Bronchial epithelial cell (primary cell): ENCODE data around the gene XKRX. TPM values are rescaled to one million over a fixed set of nuclear protein-coding genes. Genes with fewer than 3 reads are reported as not detected.
A peak's percentile ranks its signal among the peaks of the same experiment; 100 is the strongest.

Experiments used
- DNase-seq: peaks from one replicate; pipeline ENCODE4 v3.0.0-alpha.2; 2010; ENCODE audit warnings: low read depth
- FAIRE-seq: peaks from 2 replicates; lab custom pipeline; 2011; peaks lifted over from hg19 to GRCh38; lab: Jason Lieb, UNC
- H3K27me3 ChIP-seq: 2 replicates; pipeline ENCODE4 v1.5.1; 2011; ENCODE audit warnings: low read length; ENCODE audit not compliant: control insufficient read depth, insufficient read depth
- H3K36me3 ChIP-seq: 2 replicates; pipeline ENCODE4 v1.5.1; 2011; ENCODE audit warnings: low read length; ENCODE audit not compliant: control insufficient read depth, insufficient read depth
- H3K4me3 ChIP-seq: 2 replicates; pipeline ENCODE4 v1.5.1; 2011; ENCODE audit warnings: mild to moderate bottlenecking, low read depth, low read length, control low read depth
- CTCF ChIP-seq: IDR thresholded peaks from 2 replicates; pipeline ENCODE4 v1.5.1; 2011; ENCODE audit warnings: mild to moderate bottlenecking, moderate library complexity, low read length, control low read depth, inconsistent platforms; ENCODE audit not compliant: insufficient read depth, severe bottlenecking
- total RNA-seq: library from RNA; depleted of rRNA; stranded (reverse); fragments of >200 nt; gene quantifications from 2 replicates; pipeline ENCODE4 v1.2.1, GENCODE V29; 2014

XKRX gene
- total RNA-seq, 1 donor from 2014 or later, result under 0.01 TPM

- no peak for DNase-seq
- Histone ChIP-seq H3K4me3 (no peak overlapping the region), H3K36me3 (no peaks in the 10 kb centered on the region), H3K27me3 (no peaks in the 10 kb centered on the region)
- TF ChIP-seq CTCF, result no peak
- no peak for FAIRE-seq
These were observed 13.2 kb downstream of the XKRX start for GRCh38 chrX:100915562-100915961.

GRCh38 chrX:100913111-100913510 is 15.6 kb downstream of the XKRX start:
- H3K36me3 ChIP-seq, result no peaks in the 10 kb centered on the region
- DNase-seq (peak; percentile 63), FAIRE-seq (no peak)
- no peaks in the 10 kb centered on the region for H3K27me3 ChIP-seq
- TF ChIP-seq CTCF, result no peak
- no peak overlapping the region for H3K4me3 ChIP-seq

GRCh38 chrX:100911731-100912130 is 17.0 kb downstream of the XKRX start:
- no peaks in the 10 kb centered on the region for H3K36me3 ChIP-seq
- DNase-seq (peak; percentile 77), FAIRE-seq (no peak)
- TF ChIP-seq CTCF, result no peak
- no peaks in the 10 kb centered on the region for H3K27me3 ChIP-seq
- no peak overlapping the region for H3K4me3 ChIP-seq

GRCh38 chrX:100905620-100906019 is 23.1 kb downstream of the XKRX start:
- no peak overlapping the region for H3K4me3 ChIP-seq
- no peak for TF ChIP-seq CTCF
- no peaks in the 10 kb centered on the region for H3K36me3 ChIP-seq
- no peak for FAIRE-seq
- DNase-seq, result no peak
- H3K27me3 ChIP-seq, result no peaks in the 10 kb centered on the region

- DNase-seq (no peak), FAIRE-seq (no peak)
- TF ChIP-seq CTCF, result no peak
- Histone ChIP-seq H3K4me3 (no peak overlapping the region), H3K27me3 (no peaks in the 10 kb centered on the region), H3K36me3 (no peaks in the 10 kb centered on the region)
These were observed 24.3 kb downstream of the XKRX start for GRCh38 chrX:100904433-100904832.

- TF ChIP-seq CTCF, result peak; percentile 54
- no peak overlapping the region for H3K4me3 ChIP-seq
- FAIRE-seq (peak; percentile 96), DNase-seq (peak; percentile 94)
- no peaks in the 10 kb centered on the region for H3K27me3 ChIP-seq
- no peaks in the 10 kb centered on the region for H3K36me3 ChIP-seq
These were observed 33.2 kb downstream of the XKRX start for GRCh38 chrX:100895365-100896075.
